Dendritic cell treated with granulocyte-macrophage colony-stimulating factor and Interleukin-4, amounts not matched to agents 40 ng/mL and 50 ng/mL, for 4 days (primary cell): ENCODE results near the gene MAN1A2.
A peak's percentile ranks its signal among the peaks of the same experiment; 100 is the strongest.
"Not testable (repeated sequence)": the region's sequence is repeated elsewhere in the genome, so short reads cannot be mapped to it uniquely, and the experiment has no call there.

Experiments used
- H3K27ac Mint-ChIP-seq: one replicate; pipeline ENCODE4 v1.8.0; 2022; ENCODE audit warnings: mild to moderate bottlenecking, mixed read lengths
- H3K27me3 Mint-ChIP-seq: one replicate; pipeline ENCODE4 v1.8.0; 2022; ENCODE audit warnings: mild to moderate bottlenecking, mixed read lengths
- H3K36me3 Mint-ChIP-seq: one replicate; pipeline ENCODE4 v1.8.0; 2022; ENCODE audit warnings: low read depth, mixed read lengths
- H3K4me1 Mint-ChIP-seq: one replicate; pipeline ENCODE4 v1.8.0; 2022; ENCODE audit warnings: low read depth, mixed read lengths
- H3K4me3 Mint-ChIP-seq: one replicate; pipeline ENCODE4 v1.8.0; 2022; ENCODE audit warnings: mild to moderate bottlenecking, moderate library complexity, mixed read lengths
- H3K9me3 Mint-ChIP-seq: one replicate; pipeline ENCODE4 v1.8.0; 2022; ENCODE audit warnings: mixed read lengths
- intact Hi-C: fragments of 100-400 bp; cut with micrococcal nuclease; formaldehyde crosslinking; loops from one replicate; pipeline ENCODE4 v1.15.0; 2022

The MAN1A2 gene

DNA sequence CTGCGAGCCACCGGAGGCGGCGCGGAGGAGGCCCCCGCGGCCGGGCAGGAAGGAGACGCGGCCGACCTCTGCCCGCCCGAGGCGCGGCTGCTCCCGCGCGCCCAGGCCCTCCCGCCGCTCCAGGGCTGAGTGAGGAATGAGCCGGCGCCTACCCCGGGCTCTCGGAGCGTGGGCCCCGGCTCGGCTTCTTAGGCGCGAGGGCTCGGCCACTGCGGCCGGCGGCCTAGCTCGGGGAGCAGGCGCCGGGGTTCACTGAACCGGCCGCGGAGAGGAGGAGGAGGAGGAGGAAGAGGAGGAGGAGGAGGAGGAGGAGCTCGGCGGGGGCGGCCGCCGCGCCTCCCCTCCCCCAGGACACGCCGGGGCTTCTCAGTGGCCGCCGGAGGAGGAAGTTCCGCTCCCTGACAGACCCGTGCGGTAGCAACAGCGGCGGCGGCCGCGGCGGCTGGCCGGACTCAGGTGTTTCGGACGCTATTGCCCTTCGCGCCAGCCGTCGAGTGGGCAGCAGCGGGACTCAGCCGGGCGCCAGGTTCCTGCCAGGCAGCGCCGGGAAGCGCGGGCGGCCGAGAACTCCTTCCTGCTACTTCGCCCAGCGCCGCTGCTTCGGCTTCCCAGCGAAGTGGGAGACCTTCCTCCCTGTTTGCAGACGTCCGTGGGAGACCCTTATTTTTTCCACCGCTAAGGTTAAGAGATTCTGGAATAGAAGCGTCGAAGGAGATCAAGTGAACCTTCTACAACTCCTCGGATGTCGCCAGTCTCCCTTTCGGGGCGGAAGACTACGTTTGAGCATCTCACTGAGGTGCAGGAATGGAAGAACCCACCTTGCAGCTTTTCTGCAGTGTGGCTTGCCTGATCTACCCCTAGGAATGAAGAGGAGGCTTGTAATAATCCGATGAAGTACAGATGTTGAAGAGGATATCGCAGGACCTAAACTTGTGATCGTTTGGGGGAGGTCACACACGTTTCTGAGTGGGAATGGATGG is at the start of gene MAN1A2:
TSS of gene MAN1A2 (plus strand) at position 404 of the 980 bp plus-strand sequence. CDS start 735 bp downstream, outside the sequence.
- intact Hi-C loops = loop anchor here (2.0 to 5.0 kb wide), 2 partner anchors 237 to 245 kb away; partner anchors contain the start of gene TRIM45
- Mint-ChIP-seq H3K27me3 (no peaks in the 10 kb centered on the region), H3K9me3 (no peaks in the 10 kb centered on the region), H3K36me3 (peaks cover 12% of the 10 kb centered on the region), H3K27ac (peak within 1 kb of the TSS; percentile 91), H3K4me3 (peak within 1 kb of the TSS; percentile 96), H3K4me1 (peaks cover 48% of the 10 kb centered on the region)

DNA sequence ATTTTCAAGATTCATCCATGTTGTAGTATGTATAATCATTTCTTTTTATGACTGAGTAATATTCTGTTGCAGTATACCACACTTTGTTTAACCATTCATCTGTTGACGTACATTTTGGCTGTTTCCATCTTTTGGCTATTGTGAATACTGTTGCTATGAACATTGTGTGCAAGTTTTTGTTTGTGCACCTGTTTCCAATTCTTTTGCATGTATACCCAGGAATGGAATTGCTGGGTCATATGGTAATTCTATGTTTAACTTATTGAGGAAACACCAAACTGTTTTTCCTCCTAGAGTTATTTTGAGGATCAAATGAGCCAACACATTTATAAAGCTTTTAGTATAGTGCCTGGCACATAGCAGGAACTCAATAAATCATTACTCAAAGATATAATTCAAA is 49.2 kb upstream of the MAN1A2 start:
- Mint-ChIP-seq H3K36me3 (no peaks in the 10 kb centered on the region), H3K4me3 (no peak overlapping the region), H3K27ac (no peak overlapping the region), H3K4me1 (no peaks in the 10 kb centered on the region), H3K9me3 (no peaks in the 10 kb centered on the region), H3K27me3 (peaks cover 3% of the 10 kb centered on the region)
- intact Hi-C loops = no loop called here

- Mint-ChIP-seq H3K27ac (no peak overlapping the region), H3K27me3 (peaks cover 3% of the 10 kb centered on the region), H3K9me3 (no peaks in the 10 kb centered on the region), H3K4me3 (no peak overlapping the region), H3K36me3 (no peaks in the 10 kb centered on the region), H3K4me1 (no peaks in the 10 kb centered on the region)
- intact Hi-C loops = no loop called here
Measured at GRCh38 chr1:117318426-117318825, 48.8 kb upstream of the MAN1A2 start.

DNA sequence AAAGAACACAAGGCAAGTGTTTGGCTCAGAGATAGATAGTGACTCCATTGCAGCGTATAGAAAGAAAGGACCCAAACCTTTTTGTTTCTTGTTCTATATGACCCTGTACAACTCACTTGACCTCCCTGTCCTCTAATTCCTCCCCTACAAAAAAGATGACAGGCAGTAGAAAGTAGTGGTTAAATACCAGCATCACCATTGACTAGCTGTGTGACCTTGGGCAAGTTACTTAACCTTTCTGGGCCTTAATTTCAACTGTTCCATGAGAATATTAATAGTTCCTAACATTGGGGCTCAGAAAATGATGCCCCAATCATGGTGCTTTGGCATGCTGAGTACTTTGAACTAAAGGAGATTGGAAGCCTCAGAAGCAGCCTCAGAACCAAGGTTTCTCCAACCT is 46.7 kb upstream of the MAN1A2 start:
- Mint-ChIP-seq H3K4me3 (no peak overlapping the region), H3K27me3 (peaks cover 3% of the 10 kb centered on the region), H3K4me1 (no peaks in the 10 kb centered on the region), H3K27ac (no peak overlapping the region), H3K36me3 (no peaks in the 10 kb centered on the region), H3K9me3 (no peaks in the 10 kb centered on the region)
- intact Hi-C loops = no loop called here

DNA sequence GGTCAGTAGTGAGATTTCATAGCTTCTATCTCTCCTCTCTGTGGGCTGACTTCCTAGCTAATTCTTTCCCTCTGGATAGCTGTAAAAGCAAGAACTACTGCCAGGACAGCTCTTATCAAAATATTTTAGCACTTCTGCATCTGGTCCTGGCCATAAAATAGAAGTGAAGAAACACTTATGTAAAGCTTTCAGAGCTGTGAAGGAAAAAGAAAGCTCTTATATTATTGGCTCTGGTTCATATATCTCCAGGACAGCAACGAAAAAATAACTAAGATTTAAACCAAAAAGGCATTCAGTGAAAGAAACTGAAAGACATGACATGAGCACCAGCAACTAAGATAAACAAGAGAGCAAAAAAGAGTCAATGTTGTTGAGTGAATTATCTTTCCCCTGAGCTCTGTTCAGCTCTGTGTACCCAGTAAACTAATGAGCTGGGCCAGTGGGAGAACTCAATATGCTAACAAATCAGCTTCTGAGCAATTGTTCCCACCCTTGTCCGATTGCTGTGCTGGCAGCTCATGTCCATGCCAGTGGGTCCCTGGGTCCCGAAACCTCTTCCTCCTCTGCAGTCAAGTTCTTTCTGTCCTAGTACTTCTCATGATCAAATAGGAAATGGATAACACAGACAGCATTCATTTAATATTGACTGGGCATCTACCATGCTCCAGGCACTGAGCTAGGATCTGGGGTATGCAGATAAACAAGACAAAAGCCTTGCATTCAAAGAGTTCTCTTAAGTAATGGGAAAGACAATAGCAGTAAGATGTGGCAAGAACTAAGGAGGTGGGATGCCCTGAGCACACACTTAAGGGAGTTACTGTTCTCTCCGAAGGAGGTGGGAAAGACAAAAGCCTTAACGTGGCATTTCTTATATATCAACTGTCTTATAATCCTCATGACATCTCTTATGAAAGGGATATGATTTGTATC is 45.3 kb upstream of the MAN1A2 start:
- no peaks in the 10 kb centered on the region for H3K4me1 Mint-ChIP-seq
- H3K27ac Mint-ChIP-seq = no peak overlapping the region
- no peaks in the 10 kb centered on the region for H3K36me3 Mint-ChIP-seq
- peaks cover 3% of the 10 kb centered on the region for H3K27me3 Mint-ChIP-seq
- intact Hi-C loops = no loop called here
- H3K4me3 Mint-ChIP-seq = no peak overlapping the region
- H3K9me3 Mint-ChIP-seq = no peaks in the 10 kb centered on the region

DNA sequence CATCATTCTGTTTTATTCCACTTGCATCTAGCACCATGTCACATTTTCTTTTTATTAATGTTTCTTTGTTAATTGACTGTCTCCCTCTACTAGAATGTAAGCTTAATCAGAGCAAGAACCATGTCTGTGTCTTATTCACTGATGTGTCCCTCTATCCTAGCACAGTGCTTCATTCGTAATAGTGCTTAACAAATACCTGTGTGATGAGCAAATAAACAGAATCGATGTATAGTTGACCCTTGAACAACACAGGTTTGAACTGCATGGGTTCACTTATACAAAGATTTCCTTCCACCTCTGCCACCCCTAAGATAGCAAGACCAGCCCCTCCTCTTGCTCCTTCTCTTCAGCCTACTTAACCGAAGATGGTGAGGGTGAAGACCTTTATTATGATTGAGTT is 42.9 kb upstream of the MAN1A2 start:
- Mint-ChIP-seq H3K9me3 (no peaks in the 10 kb centered on the region), H3K27me3 (peaks cover 3% of the 10 kb centered on the region), H3K27ac (no peak overlapping the region), H3K4me3 (no peak overlapping the region), H3K36me3 (no peaks in the 10 kb centered on the region), H3K4me1 (no peaks in the 10 kb centered on the region)
- intact Hi-C loops = no loop called here

DNA sequence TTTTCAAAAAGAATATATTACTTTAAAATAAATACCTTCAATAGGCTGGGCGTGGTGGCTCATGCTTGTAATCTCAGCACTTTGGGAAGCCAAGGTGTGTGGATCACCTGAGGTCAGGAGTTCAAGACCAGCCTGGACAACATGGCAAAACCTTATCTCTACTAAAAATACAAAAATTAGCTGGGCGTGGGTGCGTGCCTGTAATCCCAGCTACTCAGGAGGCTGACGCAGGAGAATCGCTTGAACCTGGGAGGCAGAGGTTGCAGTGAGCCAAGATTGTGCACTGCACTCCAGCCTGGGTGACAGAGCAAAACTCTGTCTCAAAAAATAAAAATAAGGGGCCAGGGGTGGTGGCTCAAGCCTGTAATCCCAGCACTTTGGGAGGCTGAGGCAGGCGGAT is 41.2 kb upstream of the MAN1A2 start:
- intact Hi-C loops = not testable (repeated sequence)

DNA sequence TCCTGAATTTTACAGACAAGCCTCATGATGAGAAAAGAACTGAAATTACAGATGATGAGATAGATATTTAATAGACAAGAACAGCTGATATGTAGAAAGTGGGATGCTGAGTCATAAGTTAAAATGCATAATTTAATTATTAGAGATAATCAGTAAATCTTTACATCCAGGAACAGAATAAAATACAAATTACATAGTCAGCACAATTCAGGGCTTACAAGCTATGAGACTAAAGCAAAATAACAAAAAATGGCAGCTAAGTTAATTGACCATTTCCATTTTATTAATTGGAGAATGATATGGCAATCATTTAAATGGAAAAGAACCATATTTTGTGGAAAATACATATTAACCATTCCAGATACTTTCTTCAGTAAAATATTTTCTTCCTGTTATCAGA is 40.2 kb upstream of the MAN1A2 start:
- H3K4me1 Mint-ChIP-seq = no peaks in the 10 kb centered on the region
- H3K4me3 Mint-ChIP-seq = no peak overlapping the region
- H3K27me3 Mint-ChIP-seq = peaks cover 3% of the 10 kb centered on the region
- H3K27ac Mint-ChIP-seq = no peak overlapping the region
- intact Hi-C loops = no loop called here
- no peaks in the 10 kb centered on the region for H3K36me3 Mint-ChIP-seq
- no peaks in the 10 kb centered on the region for H3K9me3 Mint-ChIP-seq

More for the DNA sequence above, 41.2 kb upstream of the MAN1A2 start:
- H3K4me1 Mint-ChIP-seq, H3K9me3 Mint-ChIP-seq, H3K4me3 Mint-ChIP-seq, H3K27me3 Mint-ChIP-seq, H3K36me3 Mint-ChIP-seq, H3K27ac Mint-ChIP-seq: not testable (repeated sequence)

DNA sequence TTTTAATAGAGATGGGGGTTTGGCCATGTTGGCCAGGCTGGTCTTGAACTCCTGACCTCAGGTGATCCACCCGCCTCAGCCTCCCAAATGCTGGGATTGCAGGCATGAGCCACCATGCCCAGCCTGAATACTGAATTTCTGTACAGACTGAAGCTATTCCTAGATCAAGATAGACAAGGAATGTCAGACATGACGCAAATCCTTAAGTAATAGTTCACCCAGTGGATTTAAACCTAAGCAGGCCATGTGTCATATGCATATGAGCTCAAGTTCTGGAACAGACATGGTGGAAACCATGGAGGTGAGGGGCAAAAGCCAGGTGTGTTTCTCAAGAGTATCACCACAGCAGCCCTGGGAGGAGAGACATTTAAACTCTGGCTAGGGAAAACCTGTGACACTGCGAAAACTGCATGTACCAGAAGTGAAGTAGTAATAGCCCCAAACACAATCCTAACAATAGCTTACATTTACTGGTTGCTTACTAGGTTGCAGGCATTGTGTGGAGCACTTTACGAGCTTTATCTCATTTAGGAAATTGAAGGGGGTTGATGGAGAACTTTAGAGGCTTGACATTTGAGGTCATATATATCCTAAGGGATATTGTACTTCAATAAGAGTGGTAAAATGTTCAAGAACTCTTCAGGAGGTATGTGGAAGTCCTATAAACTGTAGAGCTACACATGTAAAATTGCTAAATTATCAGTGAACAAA is 31.7 kb upstream of the MAN1A2 start:
- Mint-ChIP-seq H3K27me3 (no peaks in the 10 kb centered on the region), H3K4me1 (peaks cover 5% of the 10 kb centered on the region), H3K9me3 (peaks cover 9% of the 10 kb centered on the region), H3K27ac (no peak overlapping the region), H3K4me3 (no peak overlapping the region), H3K36me3 (no peaks in the 10 kb centered on the region)
- intact Hi-C loops = no loop called here

DNA sequence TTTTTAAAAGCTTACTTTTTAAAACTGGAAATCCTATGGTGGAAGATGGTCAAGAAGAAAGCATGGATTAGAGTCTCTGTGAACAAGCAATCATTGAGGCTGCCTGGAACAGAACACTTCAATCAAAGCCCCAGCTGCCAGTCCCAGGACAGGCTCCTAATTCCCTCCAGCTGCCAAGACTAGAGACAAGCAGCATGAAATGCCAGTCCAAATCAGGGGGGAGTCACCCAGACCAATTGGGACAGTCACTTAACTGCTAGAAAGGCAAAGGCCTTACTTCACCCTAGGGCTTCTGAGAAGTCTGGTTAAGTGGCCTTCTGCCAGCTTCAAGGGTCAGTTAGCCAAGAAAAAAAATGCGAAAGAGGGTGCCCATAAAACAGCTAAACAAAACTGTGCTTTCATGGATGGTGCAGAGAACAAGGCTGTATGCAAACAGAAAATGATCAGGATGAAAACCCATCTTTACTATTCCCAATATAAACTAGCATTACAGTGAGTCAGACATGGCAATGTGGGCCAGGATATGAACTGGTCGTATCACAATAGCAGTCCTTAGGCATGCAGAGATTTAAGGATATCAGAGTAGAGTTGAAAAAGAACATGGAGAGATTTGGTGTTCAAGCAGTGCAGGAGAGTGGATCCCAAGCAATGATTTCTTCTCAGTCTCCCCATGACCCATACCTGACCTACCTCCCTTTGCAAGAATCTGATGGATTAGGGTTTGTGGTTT is 31.0 kb upstream of the MAN1A2 start:
- Mint-ChIP-seq H3K27me3 (no peaks in the 10 kb centered on the region), H3K27ac (no peak overlapping the region), H3K9me3 (peaks cover 9% of the 10 kb centered on the region), H3K36me3 (no peaks in the 10 kb centered on the region), H3K4me1 (peaks cover 5% of the 10 kb centered on the region), H3K4me3 (no peak overlapping the region)
- intact Hi-C loops = no loop called here

DNA sequence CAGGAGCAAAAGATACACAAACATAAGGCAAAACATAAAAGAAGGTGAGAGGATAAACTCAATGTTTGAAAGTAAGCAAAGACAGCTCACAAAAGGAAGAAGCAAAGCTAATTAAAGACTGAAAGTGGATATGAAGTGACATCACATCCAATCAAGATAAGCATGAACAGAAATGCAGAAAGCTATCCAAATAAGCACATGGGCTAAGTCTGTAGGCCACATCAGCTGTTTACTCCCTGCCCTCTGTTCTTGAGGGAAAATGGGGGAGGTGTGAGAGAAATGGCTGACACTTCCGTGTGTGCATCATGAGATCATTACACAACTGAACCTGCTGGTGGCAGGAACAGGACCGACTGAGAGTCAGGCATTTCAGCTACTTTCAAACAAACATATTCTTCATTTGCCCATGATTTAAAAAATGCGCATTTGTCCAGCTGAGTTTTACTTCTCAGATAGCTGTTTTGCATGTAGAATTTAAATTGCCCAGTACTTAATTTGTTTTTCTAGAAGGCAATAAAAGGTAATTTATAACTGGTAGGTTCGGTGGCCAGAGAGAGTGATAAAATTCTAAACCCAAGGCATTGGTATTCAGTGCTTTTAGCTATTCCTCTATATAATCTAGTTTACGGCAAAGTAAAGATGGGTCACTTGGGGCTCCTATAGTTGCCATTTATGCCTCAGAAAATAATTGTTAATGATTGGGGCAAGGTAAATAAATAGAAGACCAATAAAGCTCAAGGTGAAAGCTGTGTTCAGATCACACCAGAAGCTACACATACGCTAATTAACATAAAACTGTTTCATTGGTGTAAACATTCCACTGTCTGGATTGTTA is 27.2 kb upstream of the MAN1A2 start:
- H3K27ac Mint-ChIP-seq = no peak overlapping the region

GRCh38 chr1:117341123-117341522 is 26.1 kb upstream of the MAN1A2 start:
- peaks cover 5% of the 10 kb centered on the region for H3K4me1 Mint-ChIP-seq
- H3K4me3 Mint-ChIP-seq = no peak overlapping the region
- no peaks in the 10 kb centered on the region for H3K27me3 Mint-ChIP-seq
- H3K27ac Mint-ChIP-seq = no peak overlapping the region
- intact Hi-C loops = no loop called here
- peaks cover 9% of the 10 kb centered on the region for H3K9me3 Mint-ChIP-seq
- no peaks in the 10 kb centered on the region for H3K36me3 Mint-ChIP-seq

More for the DNA sequence above, 27.2 kb upstream of the MAN1A2 start:
- Mint-ChIP-seq H3K27me3 (no peaks in the 10 kb centered on the region), H3K4me3 (no peak overlapping the region), H3K9me3 (peaks cover 9% of the 10 kb centered on the region), H3K4me1 (peaks cover 5% of the 10 kb centered on the region), H3K36me3 (no peaks in the 10 kb centered on the region)
- intact Hi-C loops = no loop called here
